Stimulated activated CD4-positive, alpha-beta T cell treated with anti-CD3 and anti-CD28 coated beads, Interleukin-4, amount 100 ng/mL, for 48 hours (primary cell): ENCODE results near the gene MACC1.

Experiments used
- DNase-seq, 2 donors: peaks; one replicate each; pipeline ENCODE4 v3.0.0-alpha.2; 2020; ENCODE audit warnings: low read depth in 2 of 2

Gene MACC1

GRCh38 chr7:20173828-20174227 lies 43.4 kb downstream of the MACC1 start:
- DNase-seq, result no peak

DNA sequence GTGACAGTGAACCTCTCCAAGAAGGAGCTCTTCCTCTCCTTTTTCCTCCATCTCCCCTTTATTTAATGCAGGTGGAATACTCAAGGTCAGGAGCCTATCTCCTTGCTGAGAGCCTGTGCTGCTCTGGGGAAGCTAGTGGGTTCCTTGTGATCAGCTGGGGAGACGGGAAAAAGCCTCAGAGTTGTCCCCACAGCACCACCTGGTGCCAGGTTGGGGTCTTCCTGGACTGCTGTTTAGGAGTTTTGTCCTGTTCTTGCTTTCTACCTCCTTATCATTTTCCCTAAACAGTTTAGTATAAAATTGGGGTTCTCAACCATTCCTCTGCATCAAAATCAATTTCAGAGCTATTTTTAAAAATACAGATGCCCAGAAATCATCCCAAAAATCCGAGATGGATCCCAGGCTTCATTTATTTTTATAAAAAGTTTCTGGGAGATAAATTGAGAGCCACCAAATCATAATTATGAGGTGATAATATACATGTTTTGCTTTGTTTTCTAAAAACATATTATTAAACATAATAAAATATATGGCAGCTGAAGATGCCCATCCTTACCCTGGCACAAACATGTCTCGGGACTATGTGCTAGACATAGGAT lies 44.3 kb downstream of the MACC1 start:
- DNase-seq, result peak in 1 of 2 donors; percentile 3

DNA sequence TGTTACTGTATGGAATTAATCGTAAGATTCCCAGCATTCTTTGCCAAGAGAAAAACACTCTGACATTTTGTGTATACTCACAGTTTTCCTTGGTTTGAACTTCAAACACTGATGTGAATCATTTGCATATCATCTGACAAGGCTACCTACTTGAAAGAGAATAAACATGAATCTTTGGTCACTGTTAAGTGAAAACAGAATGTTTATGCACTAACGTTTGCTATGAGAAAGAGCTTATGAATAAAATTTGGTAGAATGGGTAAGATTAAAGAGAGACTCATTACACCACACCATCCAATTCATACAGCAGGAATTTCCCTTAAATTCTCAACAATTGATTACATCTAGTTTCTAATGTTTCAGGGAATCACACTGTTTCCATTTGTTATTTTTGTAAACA lies 46.6 kb downstream of the MACC1 start:
- no peak for DNase-seq

DNA sequence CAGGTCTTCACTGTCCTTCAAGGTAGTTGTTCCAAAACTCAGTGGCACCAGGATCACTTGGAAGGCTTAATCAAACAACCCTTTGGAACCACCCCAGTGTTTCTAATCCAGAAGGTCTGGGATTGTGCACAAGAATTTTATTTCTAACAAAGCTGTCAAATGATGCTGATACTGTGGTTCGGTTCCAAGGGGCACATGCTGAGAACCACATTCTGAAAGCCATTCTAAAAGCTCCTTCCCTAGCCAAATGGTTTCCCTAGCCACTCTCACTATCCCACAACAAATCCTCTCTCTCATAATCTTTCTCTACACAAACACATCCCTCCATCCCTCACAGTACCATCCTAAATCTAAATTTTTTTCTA lies 52.1 kb downstream of the MACC1 start:
- DNase-seq, result no peak

DNA sequence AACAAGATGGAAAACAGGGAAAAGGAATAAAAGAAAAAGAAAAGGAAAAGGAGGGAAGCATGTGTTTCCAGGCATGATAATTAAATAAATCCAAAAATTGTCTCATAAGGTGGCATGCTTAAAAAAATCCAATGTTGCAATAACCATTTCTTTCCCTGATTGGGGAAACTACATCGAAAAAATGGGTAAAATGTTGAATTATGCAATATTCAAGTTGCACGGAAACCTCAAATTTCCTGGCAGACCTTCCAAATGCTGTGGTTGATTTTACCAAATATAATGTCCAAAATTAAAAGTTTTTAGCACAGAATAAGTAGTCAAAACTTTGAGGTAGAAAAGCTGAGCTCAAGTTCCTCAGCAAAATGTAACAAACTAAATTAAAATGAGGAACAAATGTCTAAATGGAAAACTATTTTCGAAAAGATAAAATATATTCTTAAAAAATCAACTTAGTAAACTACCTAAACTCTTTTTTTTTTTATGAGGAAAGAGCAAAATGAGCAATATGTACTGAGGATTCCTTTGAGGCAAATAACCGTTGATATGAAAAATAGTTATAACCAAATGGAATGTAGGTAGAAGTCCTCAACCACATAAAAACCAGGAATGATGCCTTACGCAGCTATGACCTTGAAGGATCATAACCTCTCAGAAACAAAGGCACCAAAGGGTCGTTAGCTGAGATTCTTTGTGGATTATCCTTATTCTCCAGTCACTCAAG lies 52.6 kb downstream of the MACC1 start:
- no peak for DNase-seq

- no peak for DNase-seq
Measured at GRCh38 chr7:20162665-20163064, 54.5 kb downstream of the MACC1 start.

DNA sequence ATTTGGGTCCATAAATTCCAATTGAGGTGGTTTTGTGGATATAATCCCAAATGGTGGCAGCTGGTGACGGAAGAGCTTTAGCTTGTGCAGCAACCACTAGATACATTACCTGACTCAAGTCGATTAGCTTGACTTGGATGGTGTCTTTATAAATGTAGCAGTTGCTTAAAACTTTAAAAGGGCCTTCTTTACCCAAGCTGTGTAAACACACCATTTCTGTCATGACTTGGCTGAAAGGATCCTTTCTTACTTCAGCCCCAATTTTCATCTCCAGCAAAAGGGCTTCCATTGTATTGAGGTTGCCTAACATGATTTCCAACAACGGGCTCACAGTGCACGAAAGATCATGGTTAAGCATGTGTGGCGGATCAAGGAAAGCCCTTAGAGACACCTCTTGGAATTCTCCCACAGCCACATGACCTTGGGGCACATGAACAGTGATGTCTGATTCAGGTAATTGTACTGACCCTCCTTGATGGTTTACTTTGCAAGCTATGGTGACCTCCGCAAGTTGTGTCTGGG lies 57.9 kb downstream of the MACC1 start:
- DNase-seq, result no peak

DNA sequence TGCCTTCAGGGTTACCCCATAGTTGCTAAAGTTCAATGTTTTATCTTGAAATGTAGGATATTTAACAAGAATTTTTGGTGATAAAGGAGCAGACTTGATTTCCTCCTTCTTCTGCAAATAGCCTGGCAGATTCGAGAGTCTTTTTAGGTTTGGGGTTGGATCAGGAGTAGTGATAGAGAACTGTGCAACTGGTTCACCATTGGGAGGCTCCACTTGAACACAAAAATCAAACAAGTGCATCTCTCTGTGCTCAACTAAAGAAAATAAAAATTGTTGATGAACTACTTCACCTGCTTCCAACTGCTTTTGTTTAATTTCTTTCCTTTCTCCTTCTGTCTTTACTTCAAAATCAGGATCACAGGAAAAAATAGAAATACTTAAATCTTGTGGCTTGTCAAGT lies 58.5 kb downstream of the MACC1 start:
- DNase-seq, result no peak

GRCh38 chr7:20157456-20157855 lies 59.7 kb downstream of the MACC1 start:
- DNase-seq, result no peak

- no peak for DNase-seq
Measured at GRCh38 chr7:20153999-20154398, 63.2 kb downstream of the MACC1 start.

GRCh38 chr7:20153567-20153966 lies 63.6 kb downstream of the MACC1 start:
- DNase-seq, result no peak

DNA sequence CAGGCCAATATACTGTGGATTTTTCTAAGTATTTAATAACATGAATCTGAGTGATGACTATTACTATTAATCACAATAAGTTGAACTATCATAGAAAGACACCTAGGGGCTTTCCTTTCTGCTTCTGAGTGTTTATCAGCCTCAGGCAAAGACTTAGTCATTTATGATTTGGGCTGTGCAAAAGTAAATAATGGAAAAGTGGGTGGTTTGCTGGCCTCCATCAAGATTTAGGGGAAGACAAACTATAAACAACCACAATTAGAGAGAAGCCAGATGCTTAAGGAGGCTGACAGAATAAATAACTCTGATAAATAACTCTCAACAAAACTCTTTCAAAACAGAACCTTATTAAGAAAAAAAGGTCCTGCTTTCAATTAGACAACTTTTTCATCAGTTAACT lies 64.7 kb downstream of the MACC1 start:
- no peak for DNase-seq

- DNase-seq, result no peak
Measured at GRCh38 chr7:20151708-20152456, 65.3 kb downstream of the MACC1 start.

DNA sequence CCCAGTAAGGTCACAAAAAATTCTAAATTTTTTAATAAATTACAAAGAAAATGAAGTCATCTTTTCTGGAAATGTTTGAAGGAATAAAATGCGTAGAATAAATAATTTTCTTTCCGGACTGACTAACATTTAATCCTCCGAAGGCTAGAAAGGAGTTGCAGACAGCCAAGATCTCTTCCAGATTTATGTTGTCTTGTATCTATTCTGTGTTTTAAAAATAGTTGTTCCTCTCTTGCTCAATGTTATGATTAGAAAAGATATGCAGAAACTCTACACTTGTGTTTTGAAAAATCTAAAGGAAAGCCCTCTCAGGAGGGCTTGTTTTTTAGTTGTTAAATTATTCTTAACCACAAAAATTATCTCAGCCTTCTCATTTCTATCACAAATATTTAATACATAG lies 70.7 kb downstream of the MACC1 start:
- no peak for DNase-seq

GRCh38 chr7:20144801-20145200 lies 72.4 kb downstream of the MACC1 start:
- DNase-seq, result no peak

DNA sequence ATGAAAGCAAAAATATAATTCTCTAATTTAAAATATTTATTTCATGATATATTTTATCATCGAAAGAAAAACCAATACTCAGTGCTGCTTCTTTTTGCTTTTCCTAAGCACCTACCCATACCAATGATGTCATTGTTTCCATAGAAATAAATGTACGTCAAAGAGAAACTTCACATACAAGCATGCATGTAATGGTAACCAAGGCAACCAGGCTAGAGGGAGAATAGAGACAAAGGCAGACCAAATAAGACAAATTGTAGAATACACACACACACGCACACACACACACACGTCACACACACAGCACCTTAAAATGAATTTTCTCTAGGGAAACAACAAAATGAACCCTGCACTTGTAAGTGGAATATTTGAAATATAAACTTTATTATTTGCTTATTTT lies 75.5 kb downstream of the MACC1 start:
- no peak for DNase-seq

- no peak for DNase-seq
Measured at GRCh38 chr7:20141002-20141345, 76.2 kb downstream of the MACC1 start.

GRCh38 chr7:20140291-20141001 lies 76.7 kb downstream of the MACC1 start:
- DNase-seq, result no peak

DNA sequence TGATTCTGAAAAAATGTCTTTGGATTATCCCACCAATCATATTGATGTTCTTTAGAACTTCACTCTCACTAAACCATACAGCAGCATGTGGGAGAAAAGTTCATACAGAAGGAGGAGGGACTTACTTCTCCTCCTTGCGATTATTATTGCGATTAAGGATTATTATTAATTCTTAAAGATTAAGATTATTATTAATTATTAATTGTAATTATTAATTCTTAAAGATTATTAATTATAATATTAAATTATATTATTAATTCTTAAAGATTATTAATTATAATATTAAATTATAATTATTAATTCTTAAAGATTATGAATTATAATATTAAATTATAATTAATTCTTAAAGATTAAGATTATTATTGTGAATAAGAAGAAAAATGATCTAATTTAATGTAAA lies 80.5 kb downstream of the MACC1 start:
- no peak for DNase-seq

GRCh38 chr7:20133803-20134202 lies 83.4 kb downstream of the MACC1 start:
- no peak for DNase-seq

DNA sequence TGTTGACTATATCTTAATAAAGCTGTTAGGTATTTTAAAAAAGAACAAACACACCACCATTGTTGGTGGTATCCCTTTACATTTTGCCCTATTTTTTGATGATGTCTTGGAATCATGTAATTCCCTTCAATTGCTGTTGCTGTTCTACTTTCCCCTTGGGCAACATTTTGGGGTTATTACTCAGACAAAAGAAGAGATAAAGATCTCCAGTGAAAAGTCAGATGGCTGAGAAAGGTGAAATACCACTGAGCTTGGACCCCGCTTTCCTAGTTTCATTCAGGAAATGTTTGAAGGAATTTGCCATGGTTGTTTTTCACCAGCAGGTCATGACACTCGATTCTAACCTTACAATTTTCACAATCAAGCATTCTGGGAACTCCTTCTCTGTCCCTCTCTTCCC lies 84.6 kb downstream of the MACC1 start:
- DNase-seq, result no peak

GRCh38 chr7:20131776-20132175 lies 85.4 kb downstream of the MACC1 start:
- no peak for DNase-seq
